A673 (cell line): ENCODE data around the gene ENTPD6. TPM values are rescaled to one million over a fixed set of nuclear protein-coding genes. Genes with fewer than 3 reads are reported as not detected.

Experiments used
- BruUV-seq: library from RNA; stranded (reverse); fragments of 400-500 nt; replicated peaks from 2 replicates; lab custom pipeline; 2021; lab: Mats Ljungman, UMichigan
- CTCF ChIA-PET: fragments of 300-600 bp; sonication (Branson Sonifier 250); formaldehyde crosslinking; loops from one replicate; lab custom pipeline; 2022; ENCODE audit warnings: antibody characterized with exemption; lab: Charles Lee
- POLR2A ChIA-PET: fragments of 300-600 bp; sonication (Branson Sonifier 250); formaldehyde crosslinking; loops from one replicate; lab custom pipeline; 2022; ENCODE audit warnings: antibody characterized with exemption; ENCODE audit not compliant: low non-redundant PET; lab: Charles Lee
- DNase-seq: peaks from one replicate; pipeline ENCODE4 v3.0.0-alpha.2; 2015; ENCODE audit warnings: low spot score
- H3K27ac ChIP-seq: fragments of 200-600 bp; sonication (generic); 2 replicates; pipeline ENCODE4 v1.5.1; 2016; ENCODE audit warnings: mixed run types, low read depth, mild to moderate bottlenecking, mixed read lengths, antibody characterized with exemption, low read length; ENCODE audit not compliant: poor library complexity, severe bottlenecking
- H3K27me3 ChIP-seq: fragments of 200-600 bp; sonication (generic); replicated peaks from 2 replicates; pipeline ENCODE4 v1.6.1; 2017; ENCODE audit warnings: mixed run types, low read depth, mild to moderate bottlenecking, mixed read lengths, antibody characterized with exemption, low read length; ENCODE audit not compliant: insufficient read depth, poor library complexity
- H3K36me3 ChIP-seq: fragments of 200-600 bp; sonication (generic); 2 replicates; pipeline ENCODE4 v1.6.1; 2016; ENCODE audit warnings: mixed run types, mild to moderate bottlenecking, mixed read lengths, antibody characterized with exemption, low read length; ENCODE audit not compliant: insufficient read depth, poor library complexity, severe bottlenecking
- H3K4me1 ChIP-seq: fragments of 200-600 bp; sonication (generic); 2 replicates; pipeline ENCODE4 v1.6.1; 2017; ENCODE audit warnings: mixed run types, mild to moderate bottlenecking, mixed read lengths, antibody characterized with exemption, low read length; ENCODE audit not compliant: insufficient read depth, poor library complexity, severe bottlenecking
- H3K4me3 ChIP-seq: fragments of 200-600 bp; sonication (generic); 2 replicates; pipeline ENCODE4 v1.5.1; 2016; ENCODE audit warnings: low read depth, mixed run types, mild to moderate bottlenecking, mixed read lengths, low read length; ENCODE audit not compliant: poor library complexity, severe bottlenecking
- H3K9me3 ChIP-seq: fragments of 200-600 bp; sonication (generic); 2 replicates; pipeline ENCODE4 v1.6.1; 2016; ENCODE audit warnings: mixed run types, low read depth, mild to moderate bottlenecking, mixed read lengths, antibody characterized with exemption, low read length; ENCODE audit not compliant: poor library complexity, severe bottlenecking
- CTCF ChIP-seq: fragments of 300-800, 200-600 bp; sonication (generic); conservative IDR thresholded peaks from 2 replicates; pipeline ENCODE4 v1.5.1; 2017; ENCODE audit warnings: low read depth, mild to moderate bottlenecking, antibody characterized with exemption, low read length, moderate library complexity, mixed read lengths
- EZH2 ChIP-seq: fragments of 200-600 bp; sonication (generic); IDR thresholded peaks from 2 replicates; pipeline ENCODE4 v1.6.1; 2017; ENCODE audit warnings: borderline replicate concordance, low read depth, mild to moderate bottlenecking, mixed read lengths, antibody characterized with exemption, low read length; ENCODE audit not compliant: poor library complexity, severe bottlenecking
- intact Hi-C: fragments of 100-400 bp; cut with micrococcal nuclease; formaldehyde crosslinking; loops from one replicate; pipeline ENCODE4 v1.10.0; 2022; ENCODE audit not compliant: unreplicated experiment
- total RNA-seq: library from RNA; stranded (reverse); gene quantifications from 2 replicates; pipeline ENCODE4 v1.2.3, GENCODE V29; 2021

ENTPD6 gene
- total RNA-seq, 1 experiment from 2014 or later, result 50.2 TPM

- DNase-seq, result no peak
- ChIA-PET CTCF (no interaction called here), POLR2A (no interaction called here)
- H3K4me1 ChIP-seq, result no peaks in the 10 kb centered on the region
- H3K9me3 ChIP-seq, result no peaks in the 10 kb centered on the region
- no peak overlapping the region for H3K27ac ChIP-seq
- H3K27me3 ChIP-seq, result no peaks in the 10 kb centered on the region
- intact Hi-C loops, result no loop called here
- peaks cover 29% of the 10 kb centered on the region for H3K36me3 ChIP-seq
- no peak for TF ChIP-seq EZH2
- no peak for TF ChIP-seq CTCF
- no TSS peak for BruUV-seq
- H3K4me3 ChIP-seq, result no peak overlapping the region
Measured at GRCh38 chr20:25214819-25215218, 19.3 kb downstream of the ENTPD6 start.

GRCh38 chr20:25215521-25215920 is 20.0 kb downstream of the ENTPD6 start:
- intact Hi-C loops, result no loop called here
- Histone ChIP-seq H3K36me3 (peaks cover 26% of the 10 kb centered on the region), H3K27me3 (no peaks in the 10 kb centered on the region), H3K4me3 (no peak overlapping the region), H3K4me1 (no peaks in the 10 kb centered on the region), H3K27ac (no peak overlapping the region), H3K9me3 (no peaks in the 10 kb centered on the region)
- ChIA-PET POLR2A (no interaction called here), CTCF (no interaction called here)
- no peak for DNase-seq
- TF ChIP-seq CTCF (no peak), EZH2 (no peak)
- no TSS peak for BruUV-seq

GRCh38 chr20:25216199-25216945 is 20.9 kb downstream of the ENTPD6 start:
- Histone ChIP-seq H3K36me3 (peaks cover 20% of the 10 kb centered on the region), H3K27ac (no peak overlapping the region), H3K9me3 (no peaks in the 10 kb centered on the region), H3K4me1 (no peaks in the 10 kb centered on the region), H3K4me3 (no peak overlapping the region), H3K27me3 (no peaks in the 10 kb centered on the region)
- no peak for DNase-seq
- POLR2A ChIA-PET, result no interaction called here
- BruUV-seq, result no TSS peak
- TF ChIP-seq CTCF (no peak), EZH2 (no peak)
- CTCF ChIA-PET, result no interaction called here
- intact Hi-C loops, result no loop called here
